ENCODE measurements around the gene ORMDL2.
"Not testable (repeated sequence)": the region's sequence is repeated elsewhere in the genome, so short reads cannot be mapped to it uniquely, and the experiment has no call there.

ORMDL2 gene

DNA sequence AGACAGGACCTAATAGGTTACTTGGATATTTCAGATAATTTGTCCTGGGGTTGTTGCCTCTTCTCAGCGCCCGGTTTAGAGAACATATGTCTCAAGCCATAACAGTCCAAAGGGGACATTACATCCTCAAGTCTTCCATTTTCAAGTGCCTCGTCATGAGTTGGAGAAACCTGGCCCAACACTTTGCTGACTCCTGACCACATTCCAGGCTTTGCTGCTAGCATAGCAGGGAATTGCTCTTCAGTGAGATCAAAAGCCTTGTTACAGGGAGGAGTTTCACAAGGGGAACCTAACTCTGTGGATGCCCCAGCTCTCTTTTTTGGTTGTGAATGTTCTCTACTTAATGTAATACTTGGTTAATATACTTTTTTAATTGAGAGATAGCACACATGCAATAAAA is 33.1 kb downstream of the ORMDL2 start:
- DNase-seq (ENCODE audit: low read depth) = peak; percentile 73
- no peak overlapping the region for H3K4me3 ChIP-seq (ENCODE audit: low read depth, low read length)

DNA sequence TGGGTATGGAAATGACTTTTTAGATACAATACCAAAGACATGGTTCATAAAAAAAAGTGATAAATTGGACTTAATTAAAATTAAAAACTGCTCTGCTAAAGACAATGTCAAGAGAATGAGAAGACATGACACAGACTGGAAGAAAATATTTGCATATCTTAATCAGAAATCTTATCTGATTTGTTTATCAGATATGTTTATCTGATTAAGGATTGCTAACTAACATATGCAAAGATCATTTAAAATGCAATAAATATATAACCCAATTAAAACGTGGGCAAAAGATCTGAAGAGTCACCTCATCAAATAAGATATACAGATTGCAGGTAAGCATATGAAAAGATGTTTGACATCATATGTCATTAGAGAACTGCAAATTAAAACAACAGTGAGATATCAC is 34.9 kb downstream of the ORMDL2 start:
- no peak for DNase-seq (ENCODE audit: low read depth)
- no peak overlapping the region for H3K4me3 ChIP-seq (ENCODE audit: low read depth, low read length)
- TF ChIP-seq, protein P1, sequence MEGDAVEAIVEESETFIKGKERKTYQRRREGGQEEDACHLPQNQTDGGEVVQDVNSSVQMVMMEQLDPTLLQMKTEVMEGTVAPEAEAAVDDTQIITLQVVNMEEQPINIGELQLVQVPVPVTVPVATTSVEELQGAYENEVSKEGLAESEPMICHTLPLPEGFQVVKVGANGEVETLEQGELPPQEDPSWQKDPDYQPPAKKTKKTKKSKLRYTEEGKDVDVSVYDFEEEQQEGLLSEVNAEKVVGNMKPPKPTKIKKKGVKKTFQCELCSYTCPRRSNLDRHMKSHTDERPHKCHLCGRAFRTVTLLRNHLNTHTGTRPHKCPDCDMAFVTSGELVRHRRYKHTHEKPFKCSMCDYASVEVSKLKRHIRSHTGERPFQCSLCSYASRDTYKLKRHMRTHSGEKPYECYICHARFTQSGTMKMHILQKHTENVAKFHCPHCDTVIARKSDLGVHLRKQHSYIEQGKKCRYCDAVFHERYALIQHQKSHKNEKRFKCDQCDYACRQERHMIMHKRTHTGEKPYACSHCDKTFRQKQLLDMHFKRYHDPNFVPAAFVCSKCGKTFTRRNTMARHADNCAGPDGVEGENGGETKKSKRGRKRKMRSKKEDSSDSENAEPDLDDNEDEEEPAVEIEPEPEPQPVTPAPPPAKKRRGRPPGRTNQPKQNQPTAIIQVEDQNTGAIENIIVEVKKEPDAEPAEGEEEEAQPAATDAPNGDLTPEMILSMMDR (conservative IDR thresholded peaks at IDR 0.05; ENCODE audit: low read depth, low read length) = no peak

More for the DNA sequence above, 33.1 kb downstream of the ORMDL2 start:
- TF ChIP-seq, protein P1 (conservative IDR thresholded peaks at IDR 0.05; ENCODE audit: low read depth, low read length) = no peak

DNA sequence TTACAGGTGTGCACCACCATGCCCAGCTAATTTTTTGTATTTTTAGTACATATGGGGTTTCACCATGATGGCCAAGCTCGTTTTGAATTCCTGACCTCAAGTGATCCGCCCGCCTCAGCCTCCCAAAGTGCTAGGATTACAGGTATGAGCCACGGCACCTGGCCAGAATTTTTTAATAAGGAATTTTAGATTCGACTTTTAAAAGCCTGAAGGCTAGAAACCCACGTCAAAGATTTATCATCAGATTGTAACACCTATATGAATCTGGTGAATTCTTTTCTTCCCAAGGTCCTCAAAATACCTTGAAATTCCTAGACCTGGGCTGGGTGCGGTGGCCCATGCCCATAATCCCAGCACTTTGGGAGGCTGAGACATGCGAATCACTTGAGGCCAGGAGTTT is 43.6 kb downstream of the ORMDL2 start:
- TF ChIP-seq, protein P1 (conservative IDR thresholded peaks at IDR 0.05; ENCODE audit: low read depth, low read length) = no peak
- no peak for DNase-seq (ENCODE audit: low read depth)
- H3K4me3 ChIP-seq (ENCODE audit: low read depth, low read length) = no peak overlapping the region

DNA sequence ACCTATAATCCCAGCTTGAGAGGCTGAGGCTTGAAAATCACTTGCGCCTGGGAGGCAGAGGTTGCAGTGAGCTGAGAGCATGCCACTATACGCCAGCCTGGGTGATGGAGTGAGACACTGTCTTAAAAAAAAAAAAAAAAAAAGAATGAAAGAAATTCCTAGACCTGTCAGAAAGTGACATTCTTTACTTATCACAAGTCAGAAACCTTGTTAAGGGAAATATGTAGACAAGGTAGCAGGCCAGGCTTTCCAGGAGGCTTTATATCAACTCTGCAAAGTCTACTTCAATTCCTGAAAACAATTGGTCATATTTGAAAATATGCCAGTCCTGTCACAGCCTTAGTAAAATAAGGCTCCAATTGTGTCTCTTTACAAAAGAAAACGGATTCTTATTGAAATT is 44.0 kb downstream of the ORMDL2 start:
- TF ChIP-seq, protein P1 (conservative IDR thresholded peaks at IDR 0.05; ENCODE audit: low read depth, low read length) = no peak
- no peak overlapping the region for H3K4me3 ChIP-seq (ENCODE audit: low read depth, low read length)
- DNase-seq (ENCODE audit: low read depth) = no peak

DNA sequence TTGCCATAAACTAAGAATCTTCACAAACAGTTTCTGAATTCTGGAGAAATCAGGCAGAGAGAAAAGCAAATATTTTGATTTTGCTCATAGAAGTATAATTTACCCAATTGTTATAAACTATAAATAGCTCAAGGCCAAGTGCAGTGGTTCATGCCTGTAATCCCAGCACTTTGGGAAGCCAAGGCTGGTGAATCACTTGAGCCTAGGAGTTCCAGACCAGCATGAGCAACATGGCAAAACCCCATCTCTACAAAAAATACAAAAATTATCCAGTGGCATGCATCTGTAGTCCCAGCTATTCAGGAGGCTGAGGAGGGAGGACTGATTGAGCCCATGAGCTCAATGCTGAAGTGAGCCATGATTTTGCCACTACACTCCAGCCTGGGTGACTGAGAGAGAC is 44.4 kb downstream of the ORMDL2 start:
- no peak overlapping the region for H3K4me3 ChIP-seq (ENCODE audit: low read depth, low read length)
- DNase-seq (ENCODE audit: low read depth) = no peak
- TF ChIP-seq, protein P1 (conservative IDR thresholded peaks at IDR 0.05; ENCODE audit: low read depth, low read length) = no peak

DNA sequence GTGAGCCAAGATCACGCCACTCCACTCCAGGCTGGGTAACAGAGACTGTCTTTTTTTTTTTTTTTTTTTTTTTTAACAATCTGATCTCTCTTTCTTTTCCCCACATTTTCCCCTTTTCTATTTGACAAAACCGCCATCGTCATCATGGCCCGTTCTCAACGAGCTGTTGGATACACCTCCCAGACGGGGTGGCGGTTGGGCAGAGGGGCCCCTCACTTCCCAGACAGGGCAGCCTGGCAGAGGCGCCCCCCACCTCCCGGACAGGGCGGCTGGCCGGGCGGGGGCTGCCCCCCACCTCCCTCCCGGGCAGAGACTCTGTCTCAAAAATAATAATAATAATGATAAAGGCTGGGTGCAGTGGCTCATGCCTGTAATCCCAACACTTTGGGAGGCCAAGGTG is 45.1 kb downstream of the ORMDL2 start:
- not testable (repeated sequence) for DNase-seq (ENCODE audit: low read depth); H3K4me3 ChIP-seq (ENCODE audit: low read depth, low read length)

DNA sequence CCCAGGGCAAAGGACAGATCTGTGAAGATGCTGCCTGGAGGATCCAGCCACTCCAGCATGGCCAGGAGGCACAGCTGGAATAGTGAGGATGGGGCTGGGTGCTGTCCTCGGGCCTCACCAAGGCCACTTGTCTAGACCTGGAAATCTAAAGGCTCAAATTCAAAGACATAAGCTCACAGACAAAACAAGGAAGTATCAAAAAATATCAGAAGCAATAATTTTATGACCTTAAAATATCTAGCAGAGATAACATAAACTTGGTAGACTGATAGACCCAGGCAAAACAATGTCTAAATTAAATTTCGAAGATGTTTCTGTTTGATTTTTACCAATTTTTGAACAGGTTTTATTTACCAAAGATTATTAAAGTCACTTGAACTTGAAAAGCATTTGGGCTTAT is 47.5 kb downstream of the ORMDL2 start:
- DNase-seq (ENCODE audit: low read depth) = no peak
- H3K4me3 ChIP-seq (ENCODE audit: low read depth, low read length) = no peak overlapping the region

DNA sequence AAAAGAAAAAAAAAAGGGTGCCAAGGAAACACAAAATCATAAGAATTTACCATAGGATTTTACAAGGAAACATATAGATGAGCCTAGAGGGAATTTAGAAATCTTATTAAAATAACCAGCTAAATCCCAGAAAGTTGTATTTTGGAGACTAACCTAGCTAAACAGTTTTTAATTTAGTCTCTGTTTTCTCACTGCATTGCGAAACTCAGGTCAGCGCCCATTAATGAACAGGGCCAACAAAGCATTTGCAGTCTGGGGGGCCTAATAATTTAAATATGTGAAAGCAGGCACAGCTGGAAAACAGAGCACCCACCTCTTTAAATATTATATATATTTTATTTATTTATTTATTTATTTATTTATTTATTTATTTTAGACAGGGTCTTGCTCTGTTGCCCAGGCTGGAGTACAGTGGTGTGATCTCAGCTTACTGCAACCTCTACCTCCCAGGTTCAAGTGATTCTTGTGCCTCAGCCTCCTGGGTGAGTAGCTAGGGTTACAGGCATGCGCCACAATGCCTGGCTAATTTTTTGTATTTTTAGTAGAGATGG is 48.7 kb downstream of the ORMDL2 start:
- not testable (repeated sequence) for H3K4me3 ChIP-seq (ENCODE audit: low read depth, low read length); DNase-seq (ENCODE audit: low read depth)

More for the DNA sequence above, 47.5 kb downstream of the ORMDL2 start:
- TF ChIP-seq, protein P1 (conservative IDR thresholded peaks at IDR 0.05; ENCODE audit: low read depth, low read length) = no peak

Measured in choroid plexus epithelial cell (primary cell).